ENCODE measurements around the gene RFXANK.
"Not testable (repeated sequence)": the region's sequence is repeated elsewhere in the genome, so short reads cannot be mapped to it uniquely, and the experiment has no call there.

RFXANK gene

DNA sequence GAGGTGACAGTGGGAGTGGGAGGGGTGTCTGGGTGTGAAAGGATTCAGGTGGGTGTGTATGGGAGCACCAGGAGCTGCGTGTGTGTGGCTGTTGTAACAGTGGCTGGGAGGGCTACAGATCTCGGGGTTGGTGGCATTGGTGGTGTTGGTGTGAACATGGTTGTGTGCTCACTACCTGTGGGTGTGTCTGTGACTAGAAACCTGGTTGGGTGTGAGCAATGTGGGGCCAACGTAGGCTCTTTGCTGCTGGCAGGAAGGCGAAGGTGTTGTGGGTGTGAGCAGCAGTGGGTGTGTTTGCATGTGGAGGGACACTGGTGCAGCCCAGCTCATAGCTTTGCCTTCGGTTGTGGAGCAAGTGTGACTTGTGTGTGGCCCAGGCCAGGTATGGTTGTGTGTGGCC, 14.9 kb downstream of the RFXANK start:
- DNase-seq, result no peak

DNA sequence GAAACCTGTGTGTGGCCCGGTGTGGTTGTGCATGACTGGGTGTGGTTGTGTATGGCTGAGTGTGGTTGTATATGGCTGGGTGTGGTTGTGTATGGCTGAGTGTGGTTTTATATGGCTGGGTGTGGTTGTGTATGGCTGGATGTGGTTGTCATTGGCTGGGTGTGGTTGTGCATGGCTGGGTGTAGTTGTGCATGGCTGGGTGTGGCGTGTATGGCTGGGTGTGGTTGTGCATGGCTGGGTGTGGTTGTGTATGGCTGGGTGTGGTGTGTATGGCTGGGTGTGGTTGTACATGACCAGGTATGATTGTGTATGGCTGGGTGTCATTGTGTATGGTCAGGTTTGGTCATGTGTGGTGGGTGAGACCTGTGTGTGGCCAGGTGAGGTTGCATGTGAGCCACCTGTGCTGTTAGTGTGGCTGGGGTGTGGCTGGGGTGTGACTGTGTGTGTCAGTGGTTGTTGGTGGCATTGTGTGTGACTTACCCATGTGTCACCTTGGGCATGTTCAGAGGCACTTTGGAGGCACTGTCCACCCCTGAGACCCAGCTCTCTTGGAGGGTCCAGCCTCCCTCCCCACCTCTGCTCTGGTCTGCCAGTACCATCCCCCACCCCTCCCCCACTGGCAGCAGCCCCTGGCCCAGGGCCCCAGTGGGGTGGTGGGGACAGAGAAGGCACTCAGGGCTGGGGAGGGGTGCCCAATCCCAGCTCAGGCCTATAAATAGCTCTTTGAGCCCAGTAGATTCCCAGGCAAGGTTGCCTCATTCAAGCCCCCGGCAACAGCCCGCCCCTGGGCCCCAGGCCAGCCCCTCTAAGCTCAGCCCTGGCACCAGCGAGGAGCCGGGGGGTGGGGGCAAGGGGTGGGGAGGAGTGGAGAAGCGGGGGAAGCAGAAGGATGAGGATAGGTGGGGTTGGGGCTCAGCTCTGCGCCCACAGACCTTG, 15.8 kb downstream of the RFXANK start:
- no peak for DNase-seq

DNA sequence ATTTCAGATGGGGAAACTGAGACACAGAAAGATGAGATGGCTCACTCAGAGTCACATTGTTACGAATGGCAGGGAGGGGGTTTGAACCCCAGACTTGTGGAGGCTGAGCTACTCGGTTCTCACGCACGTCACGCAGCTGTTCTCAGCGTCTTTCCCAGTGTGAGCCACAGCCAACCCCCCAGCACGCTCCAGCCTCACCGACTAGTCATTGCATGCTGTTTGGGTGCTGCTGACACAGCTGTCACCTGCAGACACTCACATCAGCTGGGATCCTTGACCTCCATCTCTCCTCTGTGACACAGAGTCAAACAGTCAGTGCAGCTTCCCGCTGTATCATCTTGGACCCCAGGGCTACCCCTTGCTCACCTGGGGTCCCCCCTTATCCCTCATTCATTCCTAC, 17.3 kb downstream of the RFXANK start:
- no peak for DNase-seq

DNA sequence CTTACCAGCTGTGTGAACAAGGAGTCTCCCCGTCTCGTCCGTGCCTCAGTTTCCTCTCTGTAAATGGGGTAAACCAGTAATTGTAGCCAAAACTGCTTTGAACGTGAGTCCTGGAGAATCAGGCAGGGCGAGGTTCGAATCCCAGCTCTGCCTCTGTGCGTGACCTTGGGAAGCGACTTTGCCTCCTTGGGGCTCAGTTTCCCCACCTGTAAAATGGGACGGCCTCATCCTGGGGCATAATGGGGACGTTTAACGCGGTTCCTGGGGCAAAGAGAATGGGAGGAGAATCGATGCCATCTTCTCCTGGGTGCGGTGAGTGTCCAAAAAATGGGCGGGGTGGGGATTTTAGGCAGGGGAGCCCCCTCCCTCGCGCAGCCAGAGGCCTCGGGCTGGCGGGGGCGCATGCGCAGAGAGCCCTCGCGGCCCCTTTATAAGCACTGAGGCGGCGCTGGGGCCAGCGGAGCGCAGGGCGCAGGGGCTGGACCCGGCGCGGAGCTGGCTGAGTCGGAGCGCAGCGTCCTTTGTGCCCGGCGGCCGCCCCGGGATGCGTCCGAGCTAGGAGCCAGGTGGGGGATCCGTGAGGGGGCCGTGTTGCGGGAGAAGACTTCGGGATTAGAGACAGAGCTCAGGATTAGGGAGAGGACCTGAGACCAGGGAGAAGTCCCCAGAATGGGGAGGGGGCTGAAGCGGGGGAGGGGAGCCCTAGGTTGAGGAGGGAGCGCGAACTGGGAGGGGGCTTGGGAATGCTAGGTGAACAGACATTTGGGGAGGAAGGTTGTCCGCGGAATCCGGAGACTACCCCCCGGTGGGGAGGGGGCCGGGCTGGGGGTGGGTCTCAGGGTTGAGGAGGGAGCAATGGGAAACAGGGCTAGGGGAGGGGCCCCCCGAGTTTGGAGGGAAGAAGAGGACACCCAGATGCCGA, 19.7 kb downstream of the RFXANK start, which contains the start of gene NCAN:
TSS of gene NCAN (plus strand) at position 460 of the 922 bp plus-strand sequence. CDS start 4,996 bp downstream, outside the sequence.
- DNase-seq, result no peak

DNA sequence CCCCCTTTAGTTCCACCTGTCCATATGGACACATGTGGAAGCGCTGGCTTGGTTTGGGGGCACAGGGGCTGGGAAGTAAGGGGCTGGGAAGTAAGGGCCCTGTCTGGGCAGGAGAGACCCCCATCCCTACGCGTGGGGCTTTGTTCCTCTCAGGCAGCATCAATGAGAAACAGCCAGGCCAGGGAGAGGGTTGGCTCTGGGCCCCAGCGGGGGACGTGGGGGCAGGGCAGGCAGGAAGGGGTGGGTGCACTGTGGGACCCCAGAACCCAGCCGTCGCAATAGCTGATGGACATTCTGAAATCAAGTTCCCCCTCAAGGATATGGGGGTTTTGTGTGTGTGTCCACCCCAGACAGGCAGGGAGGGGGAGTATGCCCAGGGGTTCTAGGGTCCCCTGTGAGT, 20.9 kb downstream of the RFXANK start:
- no peak for DNase-seq

DNA sequence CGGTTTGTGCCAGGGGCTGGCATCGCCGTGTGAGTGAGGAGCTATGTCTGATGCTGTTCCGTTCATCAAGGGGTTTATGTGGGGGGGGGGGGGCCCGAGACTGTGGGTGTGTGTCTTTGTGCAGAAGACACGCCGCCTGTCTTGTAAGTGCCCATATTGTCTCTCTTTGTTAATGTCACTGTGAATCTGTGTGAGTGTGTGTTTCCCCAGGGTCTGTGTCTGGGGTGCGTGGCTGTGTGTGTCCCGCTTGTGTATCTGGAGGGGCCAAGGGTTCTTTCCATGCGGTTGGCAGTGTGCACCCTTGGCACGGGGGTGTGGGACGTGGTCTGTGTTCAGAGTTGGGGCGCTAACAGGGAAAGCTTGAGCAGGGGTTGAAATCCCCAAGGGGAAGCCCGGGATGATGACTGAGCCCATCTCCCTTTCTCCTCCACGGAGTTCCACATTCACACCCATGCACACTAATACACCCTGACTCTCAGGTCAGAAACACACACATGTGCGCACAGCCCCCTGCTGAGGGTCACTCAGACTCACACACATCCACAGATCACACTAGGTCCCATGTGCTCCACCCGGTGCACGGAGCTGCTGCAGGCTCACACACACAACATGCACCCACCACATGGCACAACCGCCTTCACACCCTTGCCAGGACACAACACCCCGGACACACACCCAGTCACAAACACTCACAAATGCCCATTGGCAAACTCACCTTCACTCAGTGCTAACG, 21.5 kb downstream of the RFXANK start:
- no peak for DNase-seq

DNA sequence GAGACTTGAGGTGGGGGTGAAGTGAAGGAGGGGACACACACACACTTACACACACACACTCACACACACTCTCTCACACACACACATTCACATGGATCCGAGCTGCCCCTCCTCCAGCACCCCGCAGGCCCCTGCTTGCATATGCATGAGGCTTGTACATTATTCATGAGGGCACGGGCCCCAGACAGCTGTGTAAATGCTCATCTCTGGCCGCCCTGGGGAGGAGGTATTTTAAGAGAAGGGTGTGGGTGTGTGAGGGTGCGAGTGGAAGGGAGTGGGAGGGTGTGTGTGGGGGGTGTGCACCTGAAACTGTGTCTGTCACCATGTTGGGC, 22.1 kb downstream of the RFXANK start:
- DNase-seq, result no peak

DNA sequence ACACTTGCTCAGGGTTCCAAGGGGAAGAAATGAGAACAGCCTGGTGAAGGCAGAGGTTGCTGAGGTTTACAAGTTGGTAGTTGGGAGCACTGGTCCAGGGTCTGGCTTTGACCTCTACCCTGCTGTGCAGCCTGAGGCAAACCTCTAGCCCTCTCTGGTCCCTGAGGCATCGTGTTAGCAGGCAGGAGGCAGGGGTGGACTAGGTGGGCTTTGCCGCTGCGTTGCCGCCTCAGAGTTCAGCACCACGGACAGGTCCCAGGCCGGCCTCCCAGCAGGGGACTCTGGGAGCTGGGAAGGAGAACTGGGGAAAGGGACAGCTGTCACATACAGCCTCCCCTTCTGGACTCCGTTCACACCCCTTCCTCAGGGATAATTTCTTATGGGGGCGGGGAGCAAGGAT, 22.8 kb downstream of the RFXANK start:
- DNase-seq, result no peak

DNA sequence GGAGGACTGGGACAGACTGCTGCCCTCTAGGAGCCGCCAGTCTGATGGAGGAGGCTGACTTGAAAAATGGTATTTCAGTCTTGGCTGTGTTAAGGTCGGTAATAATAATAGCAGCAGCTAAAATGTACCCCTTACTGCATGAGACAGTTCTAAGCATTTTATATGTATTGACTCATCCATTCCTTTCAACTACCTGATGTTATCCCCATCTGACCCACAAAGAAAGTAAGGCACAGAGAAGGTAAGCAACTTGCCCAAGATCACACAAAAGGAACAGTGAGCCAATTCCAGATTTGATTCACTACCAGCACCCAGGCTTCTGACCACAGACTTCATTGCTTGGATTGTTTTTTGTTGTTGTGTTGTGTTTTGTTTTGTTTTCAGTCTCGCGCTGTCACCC, 23.7 kb downstream of the RFXANK start:
- no peak for DNase-seq

DNA sequence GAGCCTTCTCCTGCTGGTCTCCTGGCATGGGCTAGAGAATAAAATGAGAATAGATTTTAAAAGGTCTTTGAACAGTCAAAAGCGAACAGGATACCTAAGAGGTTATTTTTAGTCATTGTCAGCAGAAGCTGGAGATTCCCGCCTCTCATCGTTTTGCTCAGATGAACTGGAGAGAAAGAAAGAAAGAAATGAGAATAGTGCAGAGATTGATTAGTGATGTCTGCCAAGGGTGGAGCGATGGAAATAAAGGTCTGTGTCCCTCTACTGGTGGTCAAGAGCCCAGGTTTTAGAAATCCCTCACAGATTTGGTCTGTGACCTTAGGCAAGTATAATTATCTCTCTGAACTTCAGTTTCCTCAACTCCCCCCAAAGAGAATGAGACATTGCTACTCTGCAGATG, 25.0 kb downstream of the RFXANK start:
- DNase-seq, result no peak

DNA sequence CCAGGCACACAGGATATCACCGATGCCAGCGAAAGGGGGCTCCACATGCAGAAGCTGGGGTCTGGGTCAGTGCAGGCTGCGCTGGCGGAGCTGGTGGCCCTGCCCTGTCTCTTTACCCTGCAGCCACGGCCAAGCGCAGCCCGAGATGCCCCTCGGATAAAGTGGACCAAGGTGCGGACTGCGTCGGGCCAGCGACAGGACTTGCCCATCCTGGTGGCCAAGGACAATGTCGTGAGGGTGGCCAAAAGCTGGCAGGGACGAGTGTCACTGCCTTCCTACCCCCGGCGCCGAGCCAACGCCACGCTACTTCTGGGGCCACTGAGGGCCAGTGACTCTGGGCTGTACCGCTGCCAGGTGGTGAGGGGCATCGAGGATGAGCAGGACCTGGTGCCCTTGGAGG, 26.9 kb downstream of the RFXANK start:
- no peak for DNase-seq

DNA sequence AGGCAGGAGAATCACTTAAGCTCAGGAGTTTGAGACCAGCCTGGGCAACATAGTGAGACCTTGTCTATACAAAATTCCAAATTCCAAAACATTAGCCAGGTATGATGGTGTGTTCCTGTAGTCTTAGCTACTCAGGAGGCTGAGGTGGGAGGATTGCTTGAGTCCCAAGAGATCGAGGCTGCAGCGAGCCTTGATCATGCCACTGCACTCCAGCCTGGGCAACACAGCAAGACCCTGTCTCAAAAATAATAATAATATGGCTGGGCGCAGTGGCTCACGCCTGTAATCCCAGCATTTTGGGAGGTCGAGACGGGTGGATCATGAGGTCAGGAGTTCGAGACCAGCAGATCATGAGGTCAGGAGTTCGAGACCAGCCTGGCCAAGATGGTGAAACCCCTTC, 28.9 kb downstream of the RFXANK start:
- DNase-seq, result not testable (repeated sequence)

DNA sequence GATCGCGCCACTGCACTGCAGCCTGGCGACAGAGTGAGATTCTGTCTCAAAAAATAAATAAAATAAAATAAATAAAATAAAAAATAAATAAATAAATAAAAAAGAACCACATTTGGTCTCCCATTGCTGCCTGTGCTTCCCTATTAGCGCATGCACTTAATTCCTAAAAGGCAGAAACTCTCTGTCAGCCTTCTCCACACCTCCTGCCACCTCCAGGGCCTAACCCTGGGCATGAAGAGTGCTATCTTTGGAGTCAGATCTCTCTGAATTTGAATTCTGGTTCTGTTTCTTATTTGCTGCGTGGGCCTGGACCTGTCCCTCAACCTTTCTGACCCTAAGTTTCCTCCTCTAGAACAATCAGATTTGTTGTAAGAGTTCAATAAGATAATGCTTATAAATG, 31.0 kb downstream of the RFXANK start:
- DNase-seq, result no peak

DNA sequence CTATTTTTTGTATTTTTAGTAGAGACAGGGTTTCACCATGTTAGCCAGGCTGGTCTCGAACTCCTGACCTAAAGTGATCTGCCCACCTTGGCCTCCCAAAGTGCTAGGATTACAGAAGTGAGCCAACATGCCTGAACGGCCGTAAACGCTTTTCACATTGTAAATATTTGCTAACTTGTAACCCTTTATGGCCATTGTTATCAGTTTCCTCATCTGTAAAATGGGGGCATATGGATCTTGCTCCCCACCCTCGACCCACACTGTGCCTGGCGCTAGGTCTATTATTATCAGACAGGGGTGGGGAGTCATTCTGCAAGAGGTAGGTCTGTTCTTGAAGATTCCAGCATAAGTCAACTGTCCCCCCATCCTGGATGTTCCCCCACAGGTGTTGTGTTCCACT, 31.6 kb downstream of the RFXANK start:
- DNase-seq, result no peak

DNA sequence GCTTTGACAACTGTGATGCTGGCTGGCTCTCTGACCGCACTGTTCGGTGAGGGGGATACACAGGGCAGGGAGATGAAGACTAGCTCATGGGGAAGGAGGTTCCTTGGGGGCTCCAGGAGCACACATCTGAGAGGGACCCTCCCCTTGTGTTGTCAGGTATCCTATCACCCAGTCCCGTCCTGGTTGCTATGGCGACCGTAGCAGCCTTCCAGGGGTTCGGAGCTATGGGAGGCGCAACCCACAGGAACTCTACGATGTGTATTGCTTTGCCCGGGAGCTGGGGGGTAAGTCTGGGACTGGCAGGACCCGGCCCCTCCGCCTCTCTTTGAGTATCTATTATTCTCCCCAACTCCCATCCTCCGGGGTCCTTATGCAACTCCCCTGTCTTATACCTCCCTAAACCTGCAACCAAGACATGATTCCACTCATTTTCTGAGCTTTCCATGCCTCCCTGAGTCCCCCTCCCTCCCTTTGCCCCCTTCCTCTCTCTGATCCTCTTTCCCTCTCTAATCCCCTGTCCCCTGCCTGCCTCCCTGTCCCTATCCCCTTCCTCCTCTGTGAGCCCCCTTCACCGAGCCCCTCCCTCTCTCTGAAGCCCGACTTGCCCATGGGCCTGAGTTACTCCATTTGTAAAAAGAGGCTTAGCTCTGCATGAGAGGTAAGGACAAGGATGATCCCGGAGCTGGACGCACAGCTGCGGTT, 32.2 kb downstream of the RFXANK start:
- no peak for DNase-seq

DNA sequence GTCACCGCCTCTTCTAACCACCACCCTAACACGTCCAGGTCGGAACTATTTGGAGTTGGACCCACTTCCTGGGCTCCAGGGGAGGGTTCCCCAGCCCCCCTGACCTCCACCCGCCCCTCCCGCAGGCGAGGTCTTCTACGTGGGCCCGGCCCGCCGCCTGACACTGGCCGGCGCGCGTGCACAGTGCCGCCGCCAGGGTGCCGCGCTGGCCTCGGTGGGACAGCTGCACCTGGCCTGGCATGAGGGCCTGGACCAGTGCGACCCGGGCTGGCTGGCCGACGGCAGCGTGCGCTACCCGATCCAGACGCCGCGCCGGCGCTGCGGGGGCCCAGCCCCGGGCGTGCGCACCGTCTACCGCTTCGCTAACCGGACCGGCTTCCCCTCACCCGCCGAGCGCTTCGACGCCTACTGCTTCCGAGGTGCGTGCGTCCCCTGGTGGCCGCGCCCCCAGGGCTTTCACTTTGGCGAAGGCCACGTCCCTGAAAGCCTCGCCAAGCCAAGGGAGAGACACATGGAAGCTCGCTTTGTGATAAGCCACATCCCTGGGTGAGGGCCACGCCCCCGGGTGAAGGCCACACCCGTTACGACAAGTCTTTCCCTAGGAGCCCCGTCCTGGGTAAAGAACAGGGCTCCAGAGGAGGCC, 32.9 kb downstream of the RFXANK start:
- DNase-seq, result no peak

DNA sequence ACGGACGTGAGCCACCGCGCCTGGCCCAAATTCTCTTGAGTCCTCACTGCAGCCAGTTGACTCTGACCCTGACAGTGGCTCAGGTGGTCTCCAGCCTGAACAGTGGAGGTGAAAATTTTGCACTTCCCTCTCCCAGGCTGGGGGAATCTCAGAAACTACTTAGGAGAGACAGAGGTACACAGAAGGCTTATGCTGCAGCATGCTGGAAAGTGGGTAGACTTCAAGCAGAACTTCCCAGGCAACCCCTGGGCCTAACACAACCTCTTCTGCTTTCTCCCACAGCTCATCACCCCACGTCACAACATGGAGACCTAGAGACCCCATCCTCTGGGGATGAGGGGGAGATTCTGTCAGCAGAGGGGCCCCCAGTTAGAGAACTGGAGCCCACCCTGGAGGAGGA, 34.1 kb downstream of the RFXANK start:
- DNase-seq, result no peak

DNA sequence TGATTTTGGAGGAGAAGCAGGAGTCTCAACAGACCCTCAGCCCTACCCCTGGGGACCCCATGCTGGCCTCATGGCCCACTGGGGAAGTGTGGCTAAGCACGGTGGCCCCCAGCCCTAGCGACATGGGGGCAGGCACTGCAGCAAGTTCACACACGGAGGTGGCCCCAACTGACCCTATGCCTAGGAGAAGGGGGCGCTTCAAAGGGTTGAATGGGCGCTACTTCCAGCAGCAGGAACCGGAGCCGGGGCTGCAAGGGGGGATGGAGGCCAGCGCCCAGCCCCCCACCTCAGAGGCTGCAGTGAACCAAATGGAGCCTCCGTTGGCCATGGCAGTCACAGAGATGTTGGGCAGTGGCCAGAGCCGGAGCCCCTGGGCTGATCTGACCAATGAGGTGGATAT, 34.6 kb downstream of the RFXANK start:
- no peak for DNase-seq

DNA sequence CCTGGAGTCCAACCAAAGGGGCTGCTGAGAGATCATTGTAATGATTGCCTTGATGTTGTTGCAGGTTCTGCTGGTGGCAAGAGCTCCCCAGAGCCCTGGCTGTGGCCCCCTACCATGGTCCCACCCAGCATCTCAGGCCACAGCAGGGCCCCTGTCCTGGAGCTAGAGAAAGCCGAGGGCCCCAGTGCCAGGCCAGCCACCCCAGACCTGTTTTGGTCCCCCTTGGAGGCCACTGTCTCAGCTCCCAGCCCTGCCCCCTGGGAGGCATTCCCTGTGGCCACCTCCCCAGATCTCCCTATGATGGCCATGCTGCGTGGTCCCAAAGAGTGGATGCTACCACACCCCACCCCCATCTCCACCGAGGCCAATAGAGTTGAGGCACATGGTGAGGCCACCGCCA, 35.2 kb downstream of the RFXANK start:
- no peak for DNase-seq

DNA sequence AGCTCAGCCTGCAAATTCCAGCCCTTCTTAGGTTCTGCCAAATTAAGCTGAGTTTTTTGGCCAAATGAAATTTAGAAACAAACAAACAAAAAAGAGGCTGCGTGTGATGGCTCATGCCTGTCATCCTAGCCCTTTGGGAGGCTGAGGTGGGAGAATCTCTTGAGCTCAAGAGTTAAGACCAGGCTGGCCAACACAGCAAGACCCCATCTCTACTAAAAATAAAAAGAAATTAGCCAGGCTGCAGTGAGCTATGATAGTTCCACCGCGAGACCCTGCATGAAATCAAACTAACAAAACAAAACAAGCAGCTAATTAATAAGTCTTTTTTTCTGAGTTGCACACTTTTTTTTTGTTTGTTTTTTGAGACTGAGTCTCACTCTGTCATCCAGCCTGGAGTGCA, 37.6 kb downstream of the RFXANK start:
- DNase-seq, result no peak

DNA sequence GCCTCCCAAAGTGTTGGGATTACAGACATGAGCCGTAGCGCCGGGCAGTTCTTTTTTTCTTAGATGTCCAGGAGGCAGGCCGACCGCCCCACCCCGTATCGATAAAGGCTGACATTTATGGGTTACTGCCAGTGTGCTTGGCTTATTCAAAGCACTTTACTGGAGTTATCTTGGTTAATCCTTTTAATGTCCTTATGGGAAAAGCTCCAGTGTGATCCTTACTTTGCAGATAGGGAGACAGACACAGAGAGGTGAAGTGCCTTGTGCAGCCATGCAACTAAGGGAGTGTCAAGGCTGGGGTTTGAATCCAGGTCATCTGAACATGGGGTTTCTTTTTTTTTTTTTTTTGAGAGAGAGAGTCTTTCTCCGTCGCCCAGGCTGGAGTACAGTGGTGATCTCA, 38.9 kb downstream of the RFXANK start:
- DNase-seq, result no peak

DNA sequence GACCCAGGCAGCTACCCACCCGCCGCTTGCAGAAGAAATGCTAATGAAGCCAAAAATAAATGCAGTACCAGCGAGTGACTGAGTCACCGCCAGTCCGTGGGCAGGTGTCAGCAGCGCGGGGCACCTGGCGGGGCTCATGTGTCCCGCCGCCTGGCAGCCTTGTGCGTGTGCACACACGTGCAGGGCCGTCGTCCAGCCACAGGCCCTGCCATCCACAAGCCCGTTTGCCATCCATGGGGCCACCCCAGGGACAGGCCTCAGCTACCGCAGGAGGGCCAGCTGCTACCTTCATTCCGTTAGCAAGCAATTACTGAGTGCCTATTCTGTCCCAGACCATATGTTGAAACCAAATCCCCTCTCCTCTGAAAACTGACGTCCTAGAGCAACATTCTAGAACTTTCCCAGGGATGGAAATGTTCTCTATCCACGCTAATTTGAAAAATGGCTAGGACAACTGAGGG, 40.2 kb downstream of the RFXANK start:
- no peak for DNase-seq
